WTC11 (cell line): ENCODE measurements around the gene ERFL. TPM values are rescaled to one million over a fixed set of nuclear protein-coding genes. Genes with fewer than 3 reads are reported as not detected.

Experiments used
- ATAC-seq: fragments of 200-7000 bp; cut with Tn5 transposase; 2 replicates; pipeline ENCODE4 v1.10.0; 2021; ENCODE audit warnings: mild to moderate bottlenecking, moderate library complexity
- CTCF ChIA-PET: fragments of 300-600 bp; sonication (Branson Sonifier 250); formaldehyde crosslinking; loops from one replicate; lab custom pipeline; 2021; ENCODE audit warnings: antibody characterized with exemption; lab: Charles Lee
- POLR2A ChIA-PET: fragments of 350-600 bp; sonication (Branson Sonifier 250); formaldehyde crosslinking; loops from one replicate; lab custom pipeline; 2021; ENCODE audit warnings: antibody characterized with exemption; lab: Charles Lee
- DNase-seq: peaks from one replicate; pipeline ENCODE4 v3.0.0; 2021; ENCODE audit warnings: low spot score
- H3K27ac Mint-ChIP-seq: 2 replicates; pipeline ENCODE4 v1.8.0; 2021; ENCODE audit warnings: mixed read lengths
- H3K27me3 Mint-ChIP-seq: 2 replicates; pipeline ENCODE4 v1.8.0; 2021; ENCODE audit warnings: low read depth, mild to moderate bottlenecking, moderate library complexity, mixed read lengths
- H3K36me3 Mint-ChIP-seq: 2 replicates; pipeline ENCODE4 v1.8.0; 2021; ENCODE audit warnings: mixed read lengths
- H3K4me1 Mint-ChIP-seq: 2 replicates; pipeline ENCODE4 v1.8.0; 2022; ENCODE audit warnings: mixed read lengths
- H3K4me3 Mint-ChIP-seq: 2 replicates; pipeline ENCODE4 v1.8.0; 2021; ENCODE audit warnings: mild to moderate bottlenecking, moderate library complexity, mixed read lengths
- H3K9me3 Mint-ChIP-seq: 2 replicates; pipeline ENCODE4 v1.8.0; 2021; ENCODE audit warnings: mixed read lengths
- FOXJ3 ChIP-seq: sonication (generic); formaldehyde crosslinking; IDR thresholded peaks from 2 replicates; pipeline ENCODE4 v1.9.0; 2021; ENCODE audit warnings: missing genetic modification reagents, mild to moderate bottlenecking, borderline replicate concordance
- FOXP1 ChIP-seq: sonication (generic); formaldehyde crosslinking; IDR thresholded peaks from 2 replicates; pipeline ENCODE4 v1.8.0; 2022; ENCODE audit warnings: missing genetic modification reagents, mild to moderate bottlenecking, moderate library complexity, borderline replicate concordance
- JAZF1 ChIP-seq: fragments of 250-450 bp; sonication (Bioruptor Pico); IDR thresholded peaks from 2 replicates; pipeline ENCODE4 v1.9.0; 2021; ENCODE audit warnings: moderate library complexity, mild to moderate bottlenecking, inconsistent platforms
- NR3C1 ChIP-seq: sonication (generic); formaldehyde crosslinking; conservative IDR thresholded peaks from 2 replicates; pipeline ENCODE4 v1.8.1; 2023; ENCODE audit warnings: low read depth, mild to moderate bottlenecking, missing genetic modification reagents
- PRRX2 ChIP-seq: fragments of 250-450 bp; sonication (Bioruptor Pico); IDR thresholded peaks from 2 replicates; pipeline ENCODE4 v1.8.0; 2021; ENCODE audit warnings: mild to moderate bottlenecking
- TP53 ChIP-seq: sonication (generic); formaldehyde crosslinking; IDR thresholded peaks from 2 replicates; pipeline ENCODE4 v1.8.1; 2023; ENCODE audit warnings: mild to moderate bottlenecking, missing genetic modification reagents
- ZBTB21 ChIP-seq: sonication (generic); formaldehyde crosslinking; IDR thresholded peaks from 2 replicates; pipeline ENCODE4 v1.8.1; 2023; ENCODE audit warnings: mild to moderate bottlenecking, missing genetic modification reagents, borderline replicate concordance
- ZNF396 ChIP-seq: fragments of 250-450 bp; sonication (Bioruptor Pico); IDR thresholded peaks from 2 replicates; pipeline ENCODE4 v1.8.0; 2021; ENCODE audit warnings: mild to moderate bottlenecking, moderate library complexity, borderline replicate concordance
- ZNF416 ChIP-seq: fragments of 250-450 bp; sonication (Bioruptor Pico); IDR thresholded peaks from 2 replicates; pipeline ENCODE4 v1.9.0; 2021; ENCODE audit warnings: mild to moderate bottlenecking, inconsistent platforms
- total RNA-seq: library from RNA; stranded (reverse); gene quantifications from 3 replicates; pipeline ENCODE4 v1.2.3, GENCODE V29; 2021
- TF ChIP-seq, protein P1 (sequence below): sonication (generic); formaldehyde crosslinking; IDR thresholded peaks from 2 replicates; pipeline ENCODE4 v1.8.0; 2022; ENCODE audit warnings: mild to moderate bottlenecking, missing genetic modification reagents
- TF ChIP-seq, protein P2 (sequence below): sonication (generic); formaldehyde crosslinking; conservative IDR thresholded peaks from 2 replicates; pipeline ENCODE4 v1.8.1; 2023; ENCODE audit warnings: mild to moderate bottlenecking, low read depth, missing genetic modification reagents, moderate library complexity
- TF ChIP-seq, protein P3 (sequence below): sonication (generic); formaldehyde crosslinking; IDR thresholded peaks from 2 replicates; pipeline ENCODE4 v1.8.0; 2022; ENCODE audit warnings: mild to moderate bottlenecking, missing genetic modification reagents
- TF ChIP-seq, protein P4 (sequence below): fragments of 200-600 bp; IDR thresholded peaks from 2 replicates; pipeline ENCODE4 v1.8.0; 2022; ENCODE audit warnings: antibody characterized with exemption
- TF ChIP-seq, protein P5 (sequence below): fragments of 250-450 bp; sonication (Bioruptor Pico); IDR thresholded peaks from 2 replicates; pipeline ENCODE4 v1.9.0; 2021; ENCODE audit warnings: moderate library complexity, mild to moderate bottlenecking, inconsistent platforms, borderline replicate concordance
- TF ChIP-seq, protein P6 (sequence below): sonication (generic); formaldehyde crosslinking; IDR thresholded peaks from 2 replicates; pipeline ENCODE4 v1.8.1; 2022; ENCODE audit warnings: low read depth, missing genetic modification reagents, borderline replicate concordance
- TF ChIP-seq, protein P7 (sequence below): sonication (generic); formaldehyde crosslinking; IDR thresholded peaks from 2 replicates; pipeline ENCODE4 v1.8.1; 2023; ENCODE audit warnings: mild to moderate bottlenecking, moderate library complexity, missing genetic modification reagents
- TF ChIP-seq, protein P8 (sequence below): fragments of 250-450 bp; sonication (Bioruptor Pico); IDR thresholded peaks from 2 replicates; pipeline ENCODE4 v2.1.2; 2022; ENCODE audit warnings: mild to moderate bottlenecking, moderate library complexity
- TF ChIP-seq, protein P9 (sequence below): sonication (generic); formaldehyde crosslinking; IDR thresholded peaks from 2 replicates; pipeline ENCODE4 v1.8.0; 2023; ENCODE audit warnings: missing genetic modification reagents

Gene ERFL
- total RNA-seq, 1 experiment from 2014 or later: 0.31 TPM

DNA sequence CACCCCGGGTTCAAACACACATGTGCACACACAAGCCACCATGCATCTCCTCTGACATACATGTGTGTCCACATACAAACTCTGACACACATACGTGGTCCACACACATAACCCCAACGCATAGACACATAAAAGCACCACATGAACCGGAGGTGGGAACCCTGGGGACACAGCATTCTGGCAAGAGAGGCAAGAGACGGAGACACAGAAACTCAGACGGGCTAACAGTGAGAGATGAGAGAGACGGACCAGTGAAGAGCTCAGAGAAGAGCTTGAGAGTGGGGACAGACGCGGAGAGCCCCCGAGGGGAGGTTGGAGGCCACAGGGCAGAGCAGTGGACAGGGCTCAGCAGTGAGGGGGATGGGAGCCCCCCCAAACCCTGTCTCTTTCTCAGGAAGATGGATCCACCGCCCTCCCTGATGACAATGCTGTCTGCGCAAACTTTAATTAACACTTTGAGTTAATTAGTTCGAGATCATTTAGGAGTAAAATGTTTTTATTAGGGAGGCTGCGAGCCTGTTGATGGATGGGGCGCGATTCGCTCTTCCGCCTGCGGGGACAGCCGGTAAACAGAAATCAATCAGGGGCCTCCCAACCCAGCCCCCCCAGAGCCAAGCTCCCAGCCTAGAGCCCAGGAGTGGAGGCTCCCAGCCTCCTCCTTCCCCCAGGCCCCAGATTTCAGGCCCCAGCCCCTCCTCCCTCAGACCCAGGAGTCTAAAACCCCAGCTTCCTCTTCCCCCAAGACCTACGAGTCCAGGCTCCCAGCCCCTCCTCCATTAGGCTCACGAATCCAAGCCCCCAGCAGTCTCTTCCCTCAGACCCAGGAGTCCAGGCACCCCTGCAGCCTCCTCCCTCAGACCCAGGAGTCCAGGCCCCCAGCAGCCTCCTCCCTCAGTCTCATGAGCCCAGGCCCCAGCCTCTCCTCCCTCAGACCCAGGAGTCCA lies 9.5 kb upstream of the ERFL start:
- H3K27me3 Mint-ChIP-seq: peaks cover 78% of the 10 kb centered on the region
- no peak for ATAC-seq
- no peak for DNase-seq

More for the DNA sequence above, 9.5 kb upstream of the ERFL start:
- POLR2A ChIA-PET: no interaction called here
- no peaks in the 10 kb centered on the region for H3K36me3 Mint-ChIP-seq
- TF ChIP-seq JAZF1 (CRISPR knock-in tag): no peak
- TF ChIP-seq ZNF396 (CRISPR knock-in tag): no peak
- TF ChIP-seq, protein P1, sequence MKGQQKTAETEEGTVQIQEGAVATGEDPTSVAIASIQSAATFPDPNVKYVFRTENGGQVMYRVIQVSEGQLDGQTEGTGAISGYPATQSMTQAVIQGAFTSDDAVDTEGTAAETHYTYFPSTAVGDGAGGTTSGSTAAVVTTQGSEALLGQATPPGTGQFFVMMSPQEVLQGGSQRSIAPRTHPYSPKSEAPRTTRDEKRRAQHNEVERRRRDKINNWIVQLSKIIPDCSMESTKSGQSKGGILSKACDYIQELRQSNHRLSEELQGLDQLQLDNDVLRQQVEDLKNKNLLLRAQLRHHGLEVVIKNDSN (CRISPR knock-in tag): no peak
- TF ChIP-seq, protein P2, sequence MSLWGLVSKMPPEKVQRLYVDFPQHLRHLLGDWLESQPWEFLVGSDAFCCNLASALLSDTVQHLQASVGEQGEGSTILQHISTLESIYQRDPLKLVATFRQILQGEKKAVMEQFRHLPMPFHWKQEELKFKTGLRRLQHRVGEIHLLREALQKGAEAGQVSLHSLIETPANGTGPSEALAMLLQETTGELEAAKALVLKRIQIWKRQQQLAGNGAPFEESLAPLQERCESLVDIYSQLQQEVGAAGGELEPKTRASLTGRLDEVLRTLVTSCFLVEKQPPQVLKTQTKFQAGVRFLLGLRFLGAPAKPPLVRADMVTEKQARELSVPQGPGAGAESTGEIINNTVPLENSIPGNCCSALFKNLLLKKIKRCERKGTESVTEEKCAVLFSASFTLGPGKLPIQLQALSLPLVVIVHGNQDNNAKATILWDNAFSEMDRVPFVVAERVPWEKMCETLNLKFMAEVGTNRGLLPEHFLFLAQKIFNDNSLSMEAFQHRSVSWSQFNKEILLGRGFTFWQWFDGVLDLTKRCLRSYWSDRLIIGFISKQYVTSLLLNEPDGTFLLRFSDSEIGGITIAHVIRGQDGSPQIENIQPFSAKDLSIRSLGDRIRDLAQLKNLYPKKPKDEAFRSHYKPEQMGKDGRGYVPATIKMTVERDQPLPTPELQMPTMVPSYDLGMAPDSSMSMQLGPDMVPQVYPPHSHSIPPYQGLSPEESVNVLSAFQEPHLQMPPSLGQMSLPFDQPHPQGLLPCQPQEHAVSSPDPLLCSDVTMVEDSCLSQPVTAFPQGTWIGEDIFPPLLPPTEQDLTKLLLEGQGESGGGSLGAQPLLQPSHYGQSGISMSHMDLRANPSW: no peak
- no peak for TF ChIP-seq NR3C1 (CRISPR knock-in tag)
- TF ChIP-seq, protein P3, sequence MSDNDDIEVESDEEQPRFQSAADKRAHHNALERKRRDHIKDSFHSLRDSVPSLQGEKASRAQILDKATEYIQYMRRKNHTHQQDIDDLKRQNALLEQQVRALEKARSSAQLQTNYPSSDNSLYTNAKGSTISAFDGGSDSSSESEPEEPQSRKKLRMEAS (CRISPR knock-in tag): no peak
- no peak for TF ChIP-seq PRRX2 (CRISPR knock-in tag)
- TF ChIP-seq, protein P4, sequence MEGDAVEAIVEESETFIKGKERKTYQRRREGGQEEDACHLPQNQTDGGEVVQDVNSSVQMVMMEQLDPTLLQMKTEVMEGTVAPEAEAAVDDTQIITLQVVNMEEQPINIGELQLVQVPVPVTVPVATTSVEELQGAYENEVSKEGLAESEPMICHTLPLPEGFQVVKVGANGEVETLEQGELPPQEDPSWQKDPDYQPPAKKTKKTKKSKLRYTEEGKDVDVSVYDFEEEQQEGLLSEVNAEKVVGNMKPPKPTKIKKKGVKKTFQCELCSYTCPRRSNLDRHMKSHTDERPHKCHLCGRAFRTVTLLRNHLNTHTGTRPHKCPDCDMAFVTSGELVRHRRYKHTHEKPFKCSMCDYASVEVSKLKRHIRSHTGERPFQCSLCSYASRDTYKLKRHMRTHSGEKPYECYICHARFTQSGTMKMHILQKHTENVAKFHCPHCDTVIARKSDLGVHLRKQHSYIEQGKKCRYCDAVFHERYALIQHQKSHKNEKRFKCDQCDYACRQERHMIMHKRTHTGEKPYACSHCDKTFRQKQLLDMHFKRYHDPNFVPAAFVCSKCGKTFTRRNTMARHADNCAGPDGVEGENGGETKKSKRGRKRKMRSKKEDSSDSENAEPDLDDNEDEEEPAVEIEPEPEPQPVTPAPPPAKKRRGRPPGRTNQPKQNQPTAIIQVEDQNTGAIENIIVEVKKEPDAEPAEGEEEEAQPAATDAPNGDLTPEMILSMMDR: no peak
- no peak for TF ChIP-seq ZBTB21
- TF ChIP-seq ZNF416: no peak
- TF ChIP-seq, protein P5, sequence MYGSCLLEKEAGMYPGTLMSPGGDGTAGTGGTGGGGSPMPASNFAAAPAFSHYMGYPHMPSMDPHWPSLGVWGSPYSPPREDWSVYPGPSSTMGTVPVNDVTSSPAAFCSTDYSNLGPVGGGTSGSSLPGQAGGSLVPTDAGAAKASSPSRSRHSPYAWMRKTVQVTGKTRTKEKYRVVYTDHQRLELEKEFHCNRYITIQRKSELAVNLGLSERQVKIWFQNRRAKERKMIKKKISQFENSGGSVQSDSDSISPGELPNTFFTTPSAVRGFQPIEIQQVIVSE (CRISPR knock-in tag): no peak
- TF ChIP-seq, protein P6, sequence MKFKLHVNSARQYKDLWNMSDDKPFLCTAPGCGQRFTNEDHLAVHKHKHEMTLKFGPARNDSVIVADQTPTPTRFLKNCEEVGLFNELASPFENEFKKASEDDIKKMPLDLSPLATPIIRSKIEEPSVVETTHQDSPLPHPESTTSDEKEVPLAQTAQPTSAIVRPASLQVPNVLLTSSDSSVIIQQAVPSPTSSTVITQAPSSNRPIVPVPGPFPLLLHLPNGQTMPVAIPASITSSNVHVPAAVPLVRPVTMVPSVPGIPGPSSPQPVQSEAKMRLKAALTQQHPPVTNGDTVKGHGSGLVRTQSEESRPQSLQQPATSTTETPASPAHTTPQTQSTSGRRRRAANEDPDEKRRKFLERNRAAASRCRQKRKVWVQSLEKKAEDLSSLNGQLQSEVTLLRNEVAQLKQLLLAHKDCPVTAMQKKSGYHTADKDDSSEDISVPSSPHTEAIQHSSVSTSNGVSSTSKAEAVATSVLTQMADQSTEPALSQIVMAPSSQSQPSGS: no peak
- TF ChIP-seq, protein P7, sequence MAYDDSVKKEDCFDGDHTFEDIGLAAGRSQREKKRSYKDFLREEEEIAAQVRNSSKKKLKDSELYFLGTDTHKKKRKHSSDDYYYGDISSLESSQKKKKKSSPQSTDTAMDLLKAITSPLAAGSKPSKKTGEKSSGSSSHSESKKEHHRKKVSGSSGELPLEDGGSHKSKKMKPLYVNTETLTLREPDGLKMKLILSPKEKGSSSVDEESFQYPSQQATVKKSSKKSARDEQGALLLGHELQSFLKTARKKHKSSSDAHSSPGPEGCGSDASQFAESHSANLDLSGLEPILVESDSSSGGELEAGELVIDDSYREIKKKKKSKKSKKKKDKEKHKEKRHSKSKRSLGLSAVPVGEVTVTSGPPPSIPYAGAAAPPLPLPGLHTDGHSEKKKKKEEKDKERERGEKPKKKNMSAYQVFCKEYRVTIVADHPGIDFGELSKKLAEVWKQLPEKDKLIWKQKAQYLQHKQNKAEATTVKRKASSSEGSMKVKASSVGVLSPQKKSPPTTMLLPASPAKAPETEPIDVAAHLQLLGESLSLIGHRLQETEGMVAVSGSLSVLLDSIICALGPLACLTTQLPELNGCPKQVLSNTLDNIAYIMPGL (CRISPR knock-in tag): no peak
- no peak for TF ChIP-seq FOXP1 (CRISPR knock-in tag)
- TF ChIP-seq, protein P8, sequence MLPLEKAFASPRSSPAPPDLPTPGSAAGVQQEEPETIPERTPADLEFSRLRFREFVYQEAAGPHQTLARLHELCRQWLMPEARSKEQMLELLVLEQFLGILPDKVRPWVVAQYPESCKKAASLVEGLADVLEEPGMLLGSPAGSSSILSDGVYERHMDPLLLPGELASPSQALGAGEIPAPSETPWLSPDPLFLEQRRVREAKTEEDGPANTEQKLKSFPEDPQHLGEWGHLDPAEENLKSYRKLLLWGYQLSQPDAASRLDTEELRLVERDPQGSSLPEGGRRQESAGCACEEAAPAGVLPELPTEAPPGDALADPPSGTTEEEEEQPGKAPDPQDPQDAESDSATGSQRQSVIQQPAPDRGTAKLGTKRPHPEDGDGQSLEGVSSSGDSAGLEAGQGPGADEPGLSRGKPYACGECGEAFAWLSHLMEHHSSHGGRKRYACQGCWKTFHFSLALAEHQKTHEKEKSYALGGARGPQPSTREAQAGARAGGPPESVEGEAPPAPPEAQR (CRISPR knock-in tag): no peak
- TF ChIP-seq FOXJ3 (CRISPR knock-in tag): no peak
- TF ChIP-seq, protein P9, sequence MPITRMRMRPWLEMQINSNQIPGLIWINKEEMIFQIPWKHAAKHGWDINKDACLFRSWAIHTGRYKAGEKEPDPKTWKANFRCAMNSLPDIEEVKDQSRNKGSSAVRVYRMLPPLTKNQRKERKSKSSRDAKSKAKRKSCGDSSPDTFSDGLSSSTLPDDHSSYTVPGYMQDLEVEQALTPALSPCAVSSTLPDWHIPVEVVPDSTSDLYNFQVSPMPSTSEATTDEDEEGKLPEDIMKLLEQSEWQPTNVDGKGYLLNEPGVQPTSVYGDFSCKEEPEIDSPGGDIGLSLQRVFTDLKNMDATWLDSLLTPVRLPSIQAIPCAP: no peak
- TF ChIP-seq TP53 (CRISPR knock-in tag): no peak
- TF ChIP-seq, all 79 proteins: peak for 0
- peaks cover 9% of the 10 kb centered on the region; the same call in 1 of the 2 replicates for H3K4me1 Mint-ChIP-seq
- CTCF ChIA-PET: interaction anchor here (0.5 to 2.6 kb wide), 17 partner anchors 8 to 1358 kb away, joined by 3 to 14 read pairs (median 4); partner anchors contain the start of genes CD79A, ERFL and RABAC1
- H3K4me3 Mint-ChIP-seq: no peak overlapping the region; the same call in 1 of the 2 replicates
- peaks cover 2% of the 10 kb centered on the region; the same call in 1 of the 2 replicates for H3K9me3 Mint-ChIP-seq
- no peak overlapping the region for H3K27ac Mint-ChIP-seq
